ENCODE results near the gene INPP5A. TPM values are rescaled to one million over a fixed set of nuclear protein-coding genes. Genes with fewer than 3 reads are reported as not detected.

INPP5A gene
- total RNA-seq, 1 experiment from 2014 or later, result 12.3 TPM

- no peak for ATAC-seq
- RAD21 ChIA-PET (ENCODE audit: low non-redundant PET in 1 of 2, low total read pairs in 2 of 2, uncharacterized antibody in 2 of 2, unreplicated experiment in 2 of 2), result no interaction called here
- intact Hi-C loops (cut with micrococcal nuclease), result no loop called here
- Histone ChIP-seq H2AFZ (ENCODE audit: low read depth, low read length, poor library complexity, severe bottlenecking) (no peak overlapping the region), H3K4me1 (ENCODE audit: control insufficient read depth in 1 of 2, insufficient read depth in 2 of 2, low read length in 2 of 2) (no peaks in the 10 kb centered on the region), H3K9me2 (ENCODE audit: insufficient read depth) (no peaks in the 10 kb centered on the region), H3K36me3 (ENCODE audit: control insufficient read depth in 1 of 2, insufficient read depth in 2 of 2, low read length in 2 of 2) (no peaks in the 10 kb centered on the region), H3K27me3 (ENCODE audit: insufficient read depth, low read length) (peaks cover 13% of the 10 kb centered on the region), H3K4me2 (ENCODE audit: low read length) (no peak overlapping the region), H4K20me1 (ENCODE audit: insufficient read depth) (no peaks in the 10 kb centered on the region), H3K4me3 (replicated peaks in 1 of 2; ENCODE audit: low read depth in 1 of 2, low read length in 2 of 2) (no peak overlapping the region), H3K79me2 (ENCODE audit: insufficient read depth, low read length) (no peaks in the 10 kb centered on the region), H3K9me3 (ENCODE audit: control insufficient read depth in 1 of 2, insufficient read depth in 1 of 2, low read depth in 1 of 2, low read length in 2 of 2) (no peaks in the 10 kb centered on the region), H3K27ac (ENCODE audit: low read depth, low read length) (no peak overlapping the region), H3K9ac (ENCODE audit: low read length) (no peak overlapping the region)
- POLR2A ChIA-PET, result no interaction called here
- no peak for DNase-seq (ENCODE audit: low read depth, low spot score)
- BruUV-seq (replicated peaks), result no TSS peak
- CTCF ChIA-PET, result no interaction called here
- no peak for TF ChIP-seq POLR2AphosphoS5 (IDR thresholded peaks at IDR 0.05; ENCODE audit: low read depth, low read length)
- TF ChIP-seq CEBPB (IDR thresholded peaks at IDR 0.05; ENCODE audit: low read depth), result no peak
- no peak for TF ChIP-seq POLR2A (IDR thresholded peaks at IDR 0.05; ENCODE audit: borderline replicate concordance, extremely low read depth, insufficient read depth, insufficient read length)
Measured at GRCh38 chr10:132827861-132828539, 290.4 kb downstream of the INPP5A start.

- Histone ChIP-seq H3K27me3 (ENCODE audit: insufficient read depth, low read length) (peaks cover 13% of the 10 kb centered on the region), H3K4me3 (replicated peaks in 1 of 2; ENCODE audit: low read depth in 1 of 2, low read length in 2 of 2) (no peak overlapping the region), H3K79me2 (ENCODE audit: insufficient read depth, low read length) (no peaks in the 10 kb centered on the region), H3K9me2 (ENCODE audit: insufficient read depth) (no peaks in the 10 kb centered on the region), H3K4me1 (ENCODE audit: control insufficient read depth in 1 of 2, insufficient read depth in 2 of 2, low read length in 2 of 2) (no peaks in the 10 kb centered on the region), H2AFZ (ENCODE audit: low read depth, low read length, poor library complexity, severe bottlenecking) (no peak overlapping the region), H3K36me3 (ENCODE audit: control insufficient read depth in 1 of 2, insufficient read depth in 2 of 2, low read length in 2 of 2) (no peaks in the 10 kb centered on the region), H3K4me2 (ENCODE audit: low read length) (no peak overlapping the region), H4K20me1 (ENCODE audit: insufficient read depth) (no peaks in the 10 kb centered on the region), H3K27ac (ENCODE audit: low read depth, low read length) (no peak overlapping the region), H3K9me3 (ENCODE audit: control insufficient read depth in 1 of 2, insufficient read depth in 1 of 2, low read depth in 1 of 2, low read length in 2 of 2) (no peaks in the 10 kb centered on the region), H3K9ac (ENCODE audit: low read length) (no peak overlapping the region)
- BruUV-seq (replicated peaks), result no TSS peak
- ChIA-PET POLR2A (no interaction called here), CTCF (no interaction called here), RAD21 (ENCODE audit: low non-redundant PET in 1 of 2, low total read pairs in 2 of 2, uncharacterized antibody in 2 of 2, unreplicated experiment in 2 of 2) (no interaction called here)
- ATAC-seq, result no peak
- DNase-seq (ENCODE audit: low read depth, low spot score), result no peak
- TF ChIP-seq RAD21 (IDR thresholded peaks at IDR 0.05; ENCODE audit: low read depth) (no peak), SP1 (IDR thresholded peaks at IDR 0.05; ENCODE audit: low read depth) (no peak), POLR2AphosphoS5 (IDR thresholded peaks at IDR 0.05; ENCODE audit: low read depth, low read length) (no peak), ZNF274 (IDR thresholded peaks at IDR 0.05; ENCODE audit: low read depth, low read length) (no peak), MAX (IDR thresholded peaks at IDR 0.05) (no peak)
- TF ChIP-seq, protein P1, sequence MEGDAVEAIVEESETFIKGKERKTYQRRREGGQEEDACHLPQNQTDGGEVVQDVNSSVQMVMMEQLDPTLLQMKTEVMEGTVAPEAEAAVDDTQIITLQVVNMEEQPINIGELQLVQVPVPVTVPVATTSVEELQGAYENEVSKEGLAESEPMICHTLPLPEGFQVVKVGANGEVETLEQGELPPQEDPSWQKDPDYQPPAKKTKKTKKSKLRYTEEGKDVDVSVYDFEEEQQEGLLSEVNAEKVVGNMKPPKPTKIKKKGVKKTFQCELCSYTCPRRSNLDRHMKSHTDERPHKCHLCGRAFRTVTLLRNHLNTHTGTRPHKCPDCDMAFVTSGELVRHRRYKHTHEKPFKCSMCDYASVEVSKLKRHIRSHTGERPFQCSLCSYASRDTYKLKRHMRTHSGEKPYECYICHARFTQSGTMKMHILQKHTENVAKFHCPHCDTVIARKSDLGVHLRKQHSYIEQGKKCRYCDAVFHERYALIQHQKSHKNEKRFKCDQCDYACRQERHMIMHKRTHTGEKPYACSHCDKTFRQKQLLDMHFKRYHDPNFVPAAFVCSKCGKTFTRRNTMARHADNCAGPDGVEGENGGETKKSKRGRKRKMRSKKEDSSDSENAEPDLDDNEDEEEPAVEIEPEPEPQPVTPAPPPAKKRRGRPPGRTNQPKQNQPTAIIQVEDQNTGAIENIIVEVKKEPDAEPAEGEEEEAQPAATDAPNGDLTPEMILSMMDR (IDR thresholded peaks at IDR 0.05 in 2 of 3, conservative IDR thresholded peaks at IDR 0.05 in 1 of 3; ENCODE audit: borderline replicate concordance in 1 of 3, insufficient read depth in 1 of 3, low read depth in 2 of 3, low read length in 2 of 3), result no peak
- intact Hi-C loops (cut with micrococcal nuclease), result no loop called here
Measured at GRCh38 chr10:132828681-132829080, 291.1 kb downstream of the INPP5A start.
